Measurements from ENCODE around the gene CHCHD6. TPM values are rescaled to one million over a fixed set of nuclear protein-coding genes. Genes with fewer than 3 reads are reported as not detected.

CHCHD6 gene
- total RNA-seq, 2 donors from 2014 or later: 23.6 to 34.4 TPM

- peaks cover 9% of the 10 kb centered on the region for H3K4me1 Mint-ChIP-seq
- peaks cover 3% of the 10 kb centered on the region for H3K4me1 ChIP-seq (ENCODE audit: control insufficient read depth, insufficient read depth, low read length)
- H3K36me3 ChIP-seq (ENCODE audit: control insufficient read depth, insufficient read depth, low read length): no peaks in the 10 kb centered on the region
- no peak for TF ChIP-seq CTCF (conservative IDR thresholded peaks at IDR 0.05)
- 75 to 80% methylated on average over 1 to 3 of the region's 3 CpGs for WGBS, 2 experiments (ENCODE audit: insufficient coverage in 1 of 2, insufficient read length in 1 of 2)
- peaks cover 8% of the 10 kb centered on the region for H3K27me3 Mint-ChIP-seq (ENCODE audit: insufficient read depth)
- H3K9me3 ChIP-seq (ENCODE audit: control insufficient read depth, low read length): peaks cover 21% of the 10 kb centered on the region
- no peak overlapping the region for H3K9ac ChIP-seq (ENCODE audit: extremely low read depth, low read length, poor library complexity, severe bottlenecking)
- no peaks in the 10 kb centered on the region for H3K36me3 Mint-ChIP-seq (ENCODE audit: low read depth)
- H3K4me3 Mint-ChIP-seq: no peak overlapping the region
- peaks cover 24% of the 10 kb centered on the region for H3K9me3 Mint-ChIP-seq
- H3K27ac ChIP-seq (ENCODE audit: low read depth, low read length): no peak overlapping the region
- no peak overlapping the region for H3K27ac Mint-ChIP-seq
- no peaks in the 10 kb centered on the region for H3K27me3 ChIP-seq (ENCODE audit: control insufficient read depth, insufficient read depth, low read length, poor library complexity, severe bottlenecking)
- H3K4me3 ChIP-seq (ENCODE audit: low read length): no peak overlapping the region
- no peak for DNase-seq
These were observed 270.7 kb downstream of the CHCHD6 start for GRCh38 chr3:126974756-126975155.

- Histone ChIP-seq H3K27ac (ENCODE audit: low read depth, low read length) (no peak overlapping the region), H3K4me3 (ENCODE audit: low read length) (no peak overlapping the region), H3K9ac (ENCODE audit: extremely low read depth, low read length, poor library complexity, severe bottlenecking) (no peak overlapping the region), H3K27me3 (ENCODE audit: control insufficient read depth, insufficient read depth, low read length, poor library complexity, severe bottlenecking) (peaks cover 8% of the 10 kb centered on the region), H3K9me3 (ENCODE audit: control insufficient read depth, low read length) (peaks cover 21% of the 10 kb centered on the region), H3K36me3 (ENCODE audit: control insufficient read depth, insufficient read depth, low read length) (no peaks in the 10 kb centered on the region), H3K4me1 (ENCODE audit: control insufficient read depth, insufficient read depth, low read length) (no peaks in the 10 kb centered on the region)
- WGBS, 2 experiments (ENCODE audit: insufficient coverage in 1 of 2, insufficient read length in 1 of 2): 92% methylated on average over 7 of the region's 7 CpGs; no CpG with 5 or more reads in 1 of the 2 experiments
- DNase-seq: no peak
- no peaks in the 10 kb centered on the region for H3K4me1 Mint-ChIP-seq
- no peaks in the 10 kb centered on the region for H3K36me3 Mint-ChIP-seq (ENCODE audit: low read depth)
- no peak overlapping the region for H3K4me3 Mint-ChIP-seq
- no peak overlapping the region for H3K27ac Mint-ChIP-seq
- peaks cover 21% of the 10 kb centered on the region for H3K27me3 Mint-ChIP-seq (ENCODE audit: insufficient read depth)
- H3K9me3 Mint-ChIP-seq: peaks cover 24% of the 10 kb centered on the region
- TF ChIP-seq CTCF (conservative IDR thresholded peaks at IDR 0.05): no peak
These were observed 272.9 kb downstream of the CHCHD6 start for GRCh38 chr3:126976906-126977305.

GRCh38 chr3:126977821-126978220 is 273.8 kb downstream of the CHCHD6 start:
- H3K27ac ChIP-seq (ENCODE audit: low read depth, low read length): no peak overlapping the region
- no peak overlapping the region for H3K27ac Mint-ChIP-seq
- WGBS, 2 experiments (ENCODE audit: insufficient coverage in 1 of 2, insufficient read length in 1 of 2): 90 to 98% methylated on average over 6 of the region's 6 CpGs
- H3K4me1 ChIP-seq (ENCODE audit: control insufficient read depth, insufficient read depth, low read length): no peaks in the 10 kb centered on the region
- no peaks in the 10 kb centered on the region for H3K4me1 Mint-ChIP-seq
- H3K36me3 ChIP-seq (ENCODE audit: control insufficient read depth, insufficient read depth, low read length): no peaks in the 10 kb centered on the region
- H3K4me3 Mint-ChIP-seq: no peak overlapping the region
- TF ChIP-seq CTCF (conservative IDR thresholded peaks at IDR 0.05): no peak
- H3K27me3 Mint-ChIP-seq (ENCODE audit: insufficient read depth): peaks cover 26% of the 10 kb centered on the region
- peaks cover 11% of the 10 kb centered on the region for H3K27me3 ChIP-seq (ENCODE audit: control insufficient read depth, insufficient read depth, low read length, poor library complexity, severe bottlenecking)
- no peak overlapping the region for H3K9ac ChIP-seq (ENCODE audit: extremely low read depth, low read length, poor library complexity, severe bottlenecking)
- peaks cover 24% of the 10 kb centered on the region for H3K9me3 Mint-ChIP-seq
- DNase-seq: no peak
- no peaks in the 10 kb centered on the region for H3K36me3 Mint-ChIP-seq (ENCODE audit: low read depth)
- H3K9me3 ChIP-seq (ENCODE audit: control insufficient read depth, low read length): peaks cover 21% of the 10 kb centered on the region
- no peak overlapping the region for H3K4me3 ChIP-seq (ENCODE audit: low read length)
